HCT116 (cell line): ENCODE measurements around the gene MTHFD2L. TPM values are rescaled to one million over a fixed set of nuclear protein-coding genes. Genes with fewer than 3 reads are reported as not detected.

Source experiments
- ATAC-seq: fragments of 200-7000 bp; cut with Tn5 transposase; 2 replicates; pipeline ENCODE4 v1.9.1; 2020; ENCODE audit warnings: mild to moderate bottlenecking, moderate library complexity
- BruUV-seq: library from RNA; stranded (reverse); fragments of 400-500 nt; replicated peaks from 2 replicates; lab custom pipeline; 2021; lab: Mats Ljungman, UMichigan
- CTCF ChIA-PET: fragments of 300-600 bp; sonication (Branson Sonifier 250); formaldehyde crosslinking; loops from one replicate; lab custom pipeline; 2021; ENCODE audit warnings: antibody characterized with exemption; lab: Charles Lee
- POLR2A ChIA-PET: fragments of 300-600, 350-600 bp; sonication (Branson Sonifier 250); formaldehyde crosslinking; loops from one replicate; lab custom pipeline; 2021; ENCODE audit warnings: antibody characterized with exemption; lab: Charles Lee
- RAD21 ChIA-PET, 2 experiments: fragments of 300-600 bp; sonication (Branson Sonifier 250); formaldehyde crosslinking; loops; one replicate each; lab custom pipeline; 2023; ENCODE audit warnings: low total read pairs in 2 of 2; ENCODE audit not compliant: uncharacterized antibody in 2 of 2, unreplicated experiment in 2 of 2, low non-redundant PET in 1 of 2; lab: Charles Lee
- DNase-seq: peaks from one replicate; pipeline ENCODE4 v3.0.0-alpha.2; 2010; ENCODE audit warnings: low read depth, low spot score
- H2AFZ ChIP-seq: fragments of 200-600 bp; shearing (Covaris generic), sonication (generic); 2 replicates; pipeline ENCODE4 v1.6.1; 2017; ENCODE audit warnings: low read depth, mixed run types, mixed read lengths, antibody characterized with exemption, low read length; ENCODE audit not compliant: poor library complexity, severe bottlenecking
- H3K27ac ChIP-seq: 2 replicates; pipeline ENCODE4 v1.5.1; 2012; ENCODE audit warnings: low read depth, low read length
- H3K27me3 ChIP-seq: fragments of 200-600 bp; sonication (generic); 2 replicates; pipeline ENCODE4 v1.6.1; 2016; ENCODE audit warnings: mixed run types, low read length, mixed read lengths; ENCODE audit not compliant: insufficient read depth
- H3K36me3 ChIP-seq, 2 experiments: fragments of 200-500 bp in 1 of 2; fragments of 200-600 bp in 1 of 2; sonication (Bioruptor generic) in 1 of 2; sonication (generic) in 1 of 2; 2 replicates each; pipeline versions ENCODE4 v1.5.1 to v1.6.1; 2014 to 2016; ENCODE audit warnings: low read length in 2 of 2, inconsistent platforms in 1 of 2, mixed read lengths in 1 of 2, mixed run types in 1 of 2; ENCODE audit not compliant: insufficient read depth in 2 of 2, control insufficient read depth in 1 of 2
- H3K4me1 ChIP-seq, 2 experiments: fragments of 200-600 bp in 1 of 2; sonication (generic) in 1 of 2; 2 replicates each; pipeline versions ENCODE4 v1.5.1 to v1.6.1; 2012 to 2017; ENCODE audit warnings: low read length in 2 of 2, inconsistent platforms in 1 of 2, mild to moderate bottlenecking in 1 of 2, mixed read lengths in 1 of 2, mixed run types in 1 of 2, moderate library complexity in 1 of 2; ENCODE audit not compliant: insufficient read depth in 2 of 2, control insufficient read depth in 1 of 2
- H3K4me2 ChIP-seq: fragments of 200-600 bp; sonication (generic); 2 replicates; pipeline ENCODE4 v1.6.1; 2017; ENCODE audit warnings: mixed run types, low read length, mixed read lengths
- H3K4me3 ChIP-seq, 2 experiments: fragments of 200-600 bp in 1 of 2; sonication (generic) in 1 of 2; replicated peaks in 1 of 2; 2 replicates each; pipeline ENCODE4 v1.5.1; 2011 to 2016; ENCODE audit warnings: low read length in 2 of 2, control low read depth in 1 of 2, low read depth in 1 of 2, mild to moderate bottlenecking in 1 of 2, mixed read lengths in 1 of 2, mixed run types in 1 of 2
- H3K79me2 ChIP-seq: fragments of 200-600 bp; sonication (generic); 2 replicates; pipeline ENCODE4 v1.6.1; 2017; ENCODE audit warnings: mild to moderate bottlenecking, mixed run types, low read length, moderate library complexity, mixed read lengths; ENCODE audit not compliant: insufficient read depth
- H3K9ac ChIP-seq: fragments of 200-600 bp; sonication (generic); 2 replicates; pipeline ENCODE4 v1.6.1; 2016; ENCODE audit warnings: low read length, mixed read lengths
- H3K9me2 ChIP-seq: fragments of 200-600 bp; sonication (generic), shearing (Covaris generic); 2 replicates; pipeline ENCODE4 v1.6.1; 2017; ENCODE audit warnings: mixed run types, mild to moderate bottlenecking, moderate library complexity; ENCODE audit not compliant: insufficient read depth
- H3K9me3 ChIP-seq, 2 experiments: fragments of 200-500 bp in 1 of 2; fragments of 200-600 bp in 1 of 2; sonication (Bioruptor generic) in 1 of 2; sonication (generic) in 1 of 2; 2 replicates each; pipeline ENCODE4 v1.6.1; 2014 to 2017; ENCODE audit warnings: low read length in 2 of 2, mixed read lengths in 2 of 2, inconsistent platforms in 1 of 2, low read depth in 1 of 2, mild to moderate bottlenecking in 1 of 2, mixed run types in 1 of 2, moderate library complexity in 1 of 2; ENCODE audit not compliant: control insufficient read depth in 1 of 2, insufficient read depth in 1 of 2
- H4K20me1 ChIP-seq: fragments of 200-600 bp; sonication (generic), shearing (Covaris generic); 2 replicates; pipeline ENCODE4 v1.6.1; 2017; ENCODE audit warnings: mixed run types, mild to moderate bottlenecking, moderate library complexity; ENCODE audit not compliant: insufficient read depth
- CBX3 ChIP-seq: IDR thresholded peaks from 2 replicates; pipeline ENCODE4 v1.6.1; 2012; ENCODE audit warnings: low read depth
- CEBPB ChIP-seq: IDR thresholded peaks from 2 replicates; pipeline ENCODE4 v1.6.1; 2012; ENCODE audit warnings: low read depth
- EGR1 ChIP-seq: IDR thresholded peaks from 2 replicates; pipeline ENCODE4 v1.6.1; 2012; ENCODE audit warnings: low read depth
- ELF1 ChIP-seq: IDR thresholded peaks from 2 replicates; pipeline ENCODE4 v1.6.1; 2012; ENCODE audit warnings: low read depth, borderline replicate concordance
- EZH2 ChIP-seq: fragments of 200-600 bp; sonication (generic); IDR thresholded peaks from 2 replicates; pipeline ENCODE4 v1.6.1; 2017; ENCODE audit warnings: antibody characterized with exemption, mixed run types
- EZH2phosphoT487 ChIP-seq: fragments of 200-600 bp; IDR thresholded peaks from 2 replicates; pipeline ENCODE4 v1.6.1; 2018; ENCODE audit warnings: antibody characterized with exemption, borderline replicate concordance
- JUND ChIP-seq: IDR thresholded peaks from 2 replicates; pipeline ENCODE4 v1.6.1; 2012
- POLR2A ChIP-seq: IDR thresholded peaks from 2 replicates; pipeline ENCODE4 v1.7.0; 2011; ENCODE audit warnings: borderline replicate concordance; ENCODE audit not compliant: insufficient read depth, insufficient read length; ENCODE audit errors: extremely low read depth
- POLR2AphosphoS5 ChIP-seq: IDR thresholded peaks from 2 replicates; pipeline ENCODE4 v1.6.1; 2011; ENCODE audit warnings: mild to moderate bottlenecking, low read depth, low read length, moderate library complexity
- RAD21 ChIP-seq: IDR thresholded peaks from 2 replicates; pipeline ENCODE4 v1.6.1; 2012; ENCODE audit warnings: low read depth, mild to moderate bottlenecking
- SIN3A ChIP-seq: IDR thresholded peaks from 2 replicates; pipeline ENCODE4 v1.6.1; 2012; ENCODE audit warnings: low read depth
- SP1 ChIP-seq: IDR thresholded peaks from 2 replicates; pipeline ENCODE4 v1.6.1; 2012; ENCODE audit warnings: low read depth
- SRF ChIP-seq: IDR thresholded peaks from 2 replicates; pipeline ENCODE4 v1.6.1; 2012; ENCODE audit warnings: low read depth
- TCF7L2 ChIP-seq: IDR thresholded peaks from 2 replicates; pipeline ENCODE4 v1.7.0; 2011; ENCODE audit warnings: borderline replicate concordance, inconsistent platforms; ENCODE audit not compliant: insufficient read depth, insufficient read length; ENCODE audit errors: extremely low read depth
- YY1 ChIP-seq: IDR thresholded peaks from 2 replicates; pipeline ENCODE4 v1.6.1; 2011; ENCODE audit warnings: low read length, low read depth, moderate library complexity, mild to moderate bottlenecking; ENCODE audit not compliant: insufficient replicate concordance; ENCODE audit errors: extremely low read depth
- ZFX ChIP-seq: fragments of 450-650 bp; IDR thresholded peaks from 2 replicates; pipeline ENCODE4 v1.6.1; 2017
- ZNF274 ChIP-seq: fragments of 200-500 bp; sonication (Bioruptor generic); IDR thresholded peaks from 2 replicates; pipeline ENCODE4 v1.6.1; 2014; ENCODE audit warnings: mild to moderate bottlenecking, low read depth, low read length, inconsistent platforms
- intact Hi-C: fragments of 100-400 bp; cut with micrococcal nuclease; formaldehyde crosslinking; loops from 2 replicates; pipeline ENCODE4 v1.10.0; 2022
- total RNA-seq: library from RNA; stranded (reverse); gene quantifications from one replicate; pipeline ENCODE4 v1.2.1, GENCODE V29; 2021; ENCODE audit not compliant: unreplicated experiment
- TF ChIP-seq, protein P1 (sequence below): IDR thresholded peaks from 2 replicates; pipeline ENCODE4 v1.6.1; 2012; ENCODE audit warnings: low read depth
- TF ChIP-seq, protein P2 (sequence below): IDR thresholded peaks from 2 replicates; pipeline ENCODE4 v1.6.1; 2011; ENCODE audit warnings: mild to moderate bottlenecking, low read length, moderate library complexity; ENCODE audit not compliant: insufficient replicate concordance; ENCODE audit errors: extremely low read depth
- TF ChIP-seq, protein P3 (sequence below), 3 experiments: fragments of 200-600 bp in 1 of 3; sonication (generic) in 1 of 3; IDR thresholded peaks in 2 of 3; conservative IDR thresholded peaks in 1 of 3; 2 replicates each; pipeline ENCODE4 v1.5.1; 2012 to 2017; ENCODE audit warnings: low read depth in 2 of 3, low read length in 2 of 3, antibody characterized with exemption in 1 of 3, borderline replicate concordance in 1 of 3, control low read depth in 1 of 3, mild to moderate bottlenecking in 1 of 3, mixed read lengths in 1 of 3, mixed run types in 1 of 3, moderate library complexity in 1 of 3; ENCODE audit not compliant: insufficient read depth in 1 of 3

Gene MTHFD2L
- total RNA-seq, 1 experiment from 2014 or later, result 15.0 TPM

DNA sequence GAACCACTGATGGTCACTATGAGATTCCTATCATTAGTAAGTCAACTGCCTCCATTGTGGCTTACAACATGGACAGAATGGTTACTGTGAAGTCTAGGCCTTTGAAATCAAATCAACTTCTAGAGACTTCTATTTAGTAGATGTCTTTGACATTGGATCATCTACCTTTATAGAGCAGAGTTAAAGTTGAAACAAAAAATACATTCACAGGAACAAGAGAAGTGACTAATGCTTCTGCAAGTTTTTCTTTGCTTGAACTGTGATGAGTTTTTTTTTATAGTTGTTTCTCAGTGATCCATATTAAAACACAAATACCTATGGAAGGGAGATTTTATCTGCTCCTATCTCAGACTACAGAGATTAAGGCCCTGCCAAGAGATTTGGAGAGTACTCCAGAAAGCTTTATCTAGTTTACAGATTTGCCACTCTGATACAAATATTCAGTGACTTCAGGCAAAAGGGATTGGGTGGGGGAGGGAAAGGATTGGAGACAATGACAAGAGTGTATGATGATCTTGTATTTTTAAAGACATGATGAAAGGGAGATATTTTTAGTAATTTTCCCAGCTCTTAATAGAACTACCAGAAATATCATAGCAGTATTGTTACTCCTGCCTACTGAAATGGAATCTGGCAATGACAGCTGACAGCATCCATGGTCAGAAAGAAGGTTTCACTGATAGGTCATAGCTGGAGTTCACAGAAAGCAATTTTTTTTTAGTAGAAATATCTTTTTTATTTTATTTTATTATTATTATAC lies 134.4 kb downstream of the MTHFD2L start:
- Histone ChIP-seq H3K79me2 (no peaks in the 10 kb centered on the region), H3K4me1 (peaks cover 0 to 8% of the 10 kb centered on the region in 2 experiments; a peak in 1 of 4 replicates), H3K9me3 (no peaks in the 10 kb centered on the region), H3K4me3 (no peak overlapping the region), H3K4me2 (no peak overlapping the region), H3K9ac (no peak overlapping the region), H3K9me2 (no peaks in the 10 kb centered on the region), H3K27ac (no peak overlapping the region), H3K27me3 (no peaks in the 10 kb centered on the region), H4K20me1 (no peaks in the 10 kb centered on the region), H3K36me3 (no peaks in the 10 kb centered on the region), H2AFZ (no peak overlapping the region)
- intact Hi-C loops, result no loop called here
- ChIA-PET POLR2A (no interaction called here), CTCF (no interaction called here), RAD21 (no interaction called here)
- no peak for TF ChIP-seq SP1
- TF ChIP-seq, protein P1, sequence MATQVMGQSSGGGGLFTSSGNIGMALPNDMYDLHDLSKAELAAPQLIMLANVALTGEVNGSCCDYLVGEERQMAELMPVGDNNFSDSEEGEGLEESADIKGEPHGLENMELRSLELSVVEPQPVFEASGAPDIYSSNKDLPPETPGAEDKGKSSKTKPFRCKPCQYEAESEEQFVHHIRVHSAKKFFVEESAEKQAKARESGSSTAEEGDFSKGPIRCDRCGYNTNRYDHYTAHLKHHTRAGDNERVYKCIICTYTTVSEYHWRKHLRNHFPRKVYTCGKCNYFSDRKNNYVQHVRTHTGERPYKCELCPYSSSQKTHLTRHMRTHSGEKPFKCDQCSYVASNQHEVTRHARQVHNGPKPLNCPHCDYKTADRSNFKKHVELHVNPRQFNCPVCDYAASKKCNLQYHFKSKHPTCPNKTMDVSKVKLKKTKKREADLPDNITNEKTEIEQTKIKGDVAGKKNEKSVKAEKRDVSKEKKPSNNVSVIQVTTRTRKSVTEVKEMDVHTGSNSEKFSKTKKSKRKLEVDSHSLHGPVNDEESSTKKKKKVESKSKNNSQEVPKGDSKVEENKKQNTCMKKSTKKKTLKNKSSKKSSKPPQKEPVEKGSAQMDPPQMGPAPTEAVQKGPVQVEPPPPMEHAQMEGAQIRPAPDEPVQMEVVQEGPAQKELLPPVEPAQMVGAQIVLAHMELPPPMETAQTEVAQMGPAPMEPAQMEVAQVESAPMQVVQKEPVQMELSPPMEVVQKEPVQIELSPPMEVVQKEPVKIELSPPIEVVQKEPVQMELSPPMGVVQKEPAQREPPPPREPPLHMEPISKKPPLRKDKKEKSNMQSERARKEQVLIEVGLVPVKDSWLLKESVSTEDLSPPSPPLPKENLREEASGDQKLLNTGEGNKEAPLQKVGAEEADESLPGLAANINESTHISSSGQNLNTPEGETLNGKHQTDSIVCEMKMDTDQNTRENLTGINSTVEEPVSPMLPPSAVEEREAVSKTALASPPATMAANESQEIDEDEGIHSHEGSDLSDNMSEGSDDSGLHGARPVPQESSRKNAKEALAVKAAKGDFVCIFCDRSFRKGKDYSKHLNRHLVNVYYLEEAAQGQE, result no peak
- TF ChIP-seq EZH2phosphoT487, result no peak
- TF ChIP-seq ZFX, result no peak
- no peak for TF ChIP-seq EGR1
- no peak for TF ChIP-seq CEBPB
- no peak for TF ChIP-seq POLR2AphosphoS5
- no peak for TF ChIP-seq TCF7L2
- TF ChIP-seq SIN3A, result no peak
- TF ChIP-seq, protein P2, sequence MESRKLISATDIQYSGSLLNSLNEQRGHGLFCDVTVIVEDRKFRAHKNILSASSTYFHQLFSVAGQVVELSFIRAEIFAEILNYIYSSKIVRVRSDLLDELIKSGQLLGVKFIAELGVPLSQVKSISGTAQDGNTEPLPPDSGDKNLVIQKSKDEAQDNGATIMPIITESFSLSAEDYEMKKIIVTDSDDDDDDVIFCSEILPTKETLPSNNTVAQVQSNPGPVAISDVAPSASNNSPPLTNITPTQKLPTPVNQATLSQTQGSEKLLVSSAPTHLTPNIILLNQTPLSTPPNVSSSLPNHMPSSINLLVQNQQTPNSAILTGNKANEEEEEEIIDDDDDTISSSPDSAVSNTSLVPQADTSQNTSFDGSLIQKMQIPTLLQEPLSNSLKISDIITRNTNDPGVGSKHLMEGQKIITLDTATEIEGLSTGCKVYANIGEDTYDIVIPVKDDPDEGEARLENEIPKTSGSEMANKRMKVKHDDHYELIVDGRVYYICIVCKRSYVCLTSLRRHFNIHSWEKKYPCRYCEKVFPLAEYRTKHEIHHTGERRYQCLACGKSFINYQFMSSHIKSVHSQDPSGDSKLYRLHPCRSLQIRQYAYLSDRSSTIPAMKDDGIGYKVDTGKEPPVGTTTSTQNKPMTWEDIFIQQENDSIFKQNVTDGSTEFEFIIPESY, result no peak
- no peak for TF ChIP-seq CBX3
- TF ChIP-seq, protein P3, sequence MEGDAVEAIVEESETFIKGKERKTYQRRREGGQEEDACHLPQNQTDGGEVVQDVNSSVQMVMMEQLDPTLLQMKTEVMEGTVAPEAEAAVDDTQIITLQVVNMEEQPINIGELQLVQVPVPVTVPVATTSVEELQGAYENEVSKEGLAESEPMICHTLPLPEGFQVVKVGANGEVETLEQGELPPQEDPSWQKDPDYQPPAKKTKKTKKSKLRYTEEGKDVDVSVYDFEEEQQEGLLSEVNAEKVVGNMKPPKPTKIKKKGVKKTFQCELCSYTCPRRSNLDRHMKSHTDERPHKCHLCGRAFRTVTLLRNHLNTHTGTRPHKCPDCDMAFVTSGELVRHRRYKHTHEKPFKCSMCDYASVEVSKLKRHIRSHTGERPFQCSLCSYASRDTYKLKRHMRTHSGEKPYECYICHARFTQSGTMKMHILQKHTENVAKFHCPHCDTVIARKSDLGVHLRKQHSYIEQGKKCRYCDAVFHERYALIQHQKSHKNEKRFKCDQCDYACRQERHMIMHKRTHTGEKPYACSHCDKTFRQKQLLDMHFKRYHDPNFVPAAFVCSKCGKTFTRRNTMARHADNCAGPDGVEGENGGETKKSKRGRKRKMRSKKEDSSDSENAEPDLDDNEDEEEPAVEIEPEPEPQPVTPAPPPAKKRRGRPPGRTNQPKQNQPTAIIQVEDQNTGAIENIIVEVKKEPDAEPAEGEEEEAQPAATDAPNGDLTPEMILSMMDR (IDR thresholded peaks at IDR 0.05 in 2 of 3, conservative IDR thresholded peaks at IDR 0.05 in 1 of 3; ENCODE audit: borderline replicate concordance in 1 of 3, insufficient read depth in 1 of 3, low read depth in 2 of 3, low read length in 2 of 3), result no peak
- no peak for TF ChIP-seq EZH2
- no peak for TF ChIP-seq JUND
- no peak for TF ChIP-seq RAD21
- no peak for TF ChIP-seq ZNF274
- TF ChIP-seq ELF1, result no peak
- no peak for TF ChIP-seq YY1
- no peak for TF ChIP-seq POLR2A
- TF ChIP-seq SRF, result no peak
- no peak for DNase-seq
- BruUV-seq, result no TSS peak
- no peak for ATAC-seq
